NCI-H510A treated with DMSO at 0.1 percent for 48 hours (cell line): ENCODE results near the gene LRPAP1.

Source experiments
- DNase-seq: peaks from one replicate; lab custom pipeline; 2025; lab: John Stamatoyannopoulos, UW

Gene LRPAP1

GRCh38 chr4:3473181-3473950 is 58.9 kb downstream of the LRPAP1 start:
- DNase-seq: no peak

- DNase-seq: no peak
Measured at GRCh38 chr4:3472411-3473141, 59.6 kb downstream of the LRPAP1 start.

GRCh38 chr4:3471886-3472285 is 60.3 kb downstream of the LRPAP1 start:
- no peak for DNase-seq

- no peak for DNase-seq
Measured at GRCh38 chr4:3471098-3471760, 61.0 kb downstream of the LRPAP1 start.

GRCh38 chr4:3470244-3471097 is 61.8 kb downstream of the LRPAP1 start:
- no peak for DNase-seq

- DNase-seq: no peak
Measured at GRCh38 chr4:3469386-3470243, 62.6 kb downstream of the LRPAP1 start.

- no peak for DNase-seq
Measured at GRCh38 chr4:3468804-3469203, 63.4 kb downstream of the LRPAP1 start.

- no peak for DNase-seq
Measured at GRCh38 chr4:3468154-3468553, 64.1 kb downstream of the LRPAP1 start.

- no peak for DNase-seq
Measured at GRCh38 chr4:3467601-3468031, 64.6 kb downstream of the LRPAP1 start.

- DNase-seq: no peak
Measured at GRCh38 chr4:3466691-3467600, 65.3 kb downstream of the LRPAP1 start.

GRCh38 chr4:3465698-3466671 is 66.2 kb downstream of the LRPAP1 start:
- DNase-seq: no peak

- no peak for DNase-seq
Measured at GRCh38 chr4:3464911-3465697, 67.1 kb downstream of the LRPAP1 start.

- DNase-seq: no peak
Measured at GRCh38 chr4:3464349-3464905, 67.8 kb downstream of the LRPAP1 start.

- DNase-seq: no peak
Measured at GRCh38 chr4:3463556-3464348, 68.5 kb downstream of the LRPAP1 start.

GRCh38 chr4:3462790-3463415 is 69.3 kb downstream of the LRPAP1 start, which contains the start of gene DOK7:
TSS of gene DOK7 (plus strand) at chr4:3463306. CDS start at chr4:3463376, 70 bp downstream.
- no peak for DNase-seq

GRCh38 chr4:3462321-3462789 is 69.9 kb downstream of the LRPAP1 start:
- DNase-seq: no peak
